Right lung (tissue), 5 donors: ENCODE measurements around the gene AVL9. TPM values are rescaled to one million over a fixed set of nuclear protein-coding genes. Genes with fewer than 3 reads are reported as not detected.
"Not testable (repeated sequence)": the region's sequence is repeated elsewhere in the genome, so short reads cannot be mapped to it uniquely, and the experiment has no call there.

Experiments used
- DNase-seq, 2 donors: peaks; one replicate each; pipeline ENCODE4 v3.0.0-alpha.2; 2013
- polyA plus RNA-seq, 5 donors: library from polyadenylated mRNA; unstranded; fragments of 120-200 nt; gene quantifications; one replicate each; pipeline versions ENCODE4 v1.2.1 to v1.2.3, GENCODE V29; 2013; ENCODE audit warnings: inconsistent platforms in 1 of 5, low replicate concordance in 1 of 5; ENCODE audit not compliant: insufficient read length in 5 of 5, insufficient read depth in 1 of 5

Gene AVL9
- polyA plus RNA-seq, 5 donors, result 21.6 to 32.6 (median 30.7) TPM

- DNase-seq, result not testable (repeated sequence)
Observed at GRCh38 chr7:32636725-32637462, 141.6 kb downstream of the AVL9 start.

GRCh38 chr7:32637611-32638010, 142.3 kb downstream of the AVL9 start:
- not testable (repeated sequence) for DNase-seq

Other genes starting within 250 kb of the AVL9 start
- 100 to 1,000 TPM in 1 of 5 donors, 10 to 100 TPM in 4; 66.2 to 110 (median 82.8) TPM for gene LSM5, start 5.1 kb upstream of the AVL9 start, polyA plus RNA-seq